GM19023 (cell line): Measurements from ENCODE around the gene ARIH1.
"Not testable (repeated sequence)": the region's sequence is repeated elsewhere in the genome, so short reads cannot be mapped to it uniquely, and the experiment has no call there.

Source experiments
- ATAC-seq: cut with Tn5 transposase; IDR thresholded peaks from one replicate; pipeline ENCODE4 v1.9.1; 2021; ENCODE audit warnings: mild to moderate bottlenecking, moderate library complexity; ENCODE audit not compliant: unreplicated experiment

Gene ARIH1

GRCh38 chr15:72473614-72474465 is at the start of gene ARIH1:
TSS of gene ARIH1 (plus strand) at chr15:72474330. CDS start at chr15:72474640, 310 bp downstream.
- ATAC-seq: peak; percentile 89

GRCh38 chr15:72426753-72427152 is 47.4 kb upstream of the ARIH1 start:
- no peak for ATAC-seq

GRCh38 chr15:72437650-72438316 is 36.3 kb upstream of the ARIH1 start:
- no peak for ATAC-seq

GRCh38 chr15:72442848-72443247 is 31.3 kb upstream of the ARIH1 start:
- not testable (repeated sequence) for ATAC-seq

GRCh38 chr15:72445426-72445825 is 28.7 kb upstream of the ARIH1 start:
- ATAC-seq: no peak

GRCh38 chr15:72450805-72451204 is 23.3 kb upstream of the ARIH1 start:
- no peak for ATAC-seq

GRCh38 chr15:72451224-72451623 is 22.9 kb upstream of the ARIH1 start:
- ATAC-seq: no peak

GRCh38 chr15:72456684-72457083 is 17.4 kb upstream of the ARIH1 start:
- no peak for ATAC-seq

- ATAC-seq: no peak
These were observed 13.7 kb upstream of the ARIH1 start for GRCh38 chr15:72460402-72460801.

GRCh38 chr15:72463702-72464101 is 10.4 kb upstream of the ARIH1 start:
- ATAC-seq: no peak

- ATAC-seq: no peak
These were observed 9.9 kb upstream of the ARIH1 start for GRCh38 chr15:72464251-72464650.

- no peak for ATAC-seq
These were observed 6.0 kb upstream of the ARIH1 start for GRCh38 chr15:72468103-72468502.

GRCh38 chr15:72472992-72473610 is 1.0 kb upstream of the ARIH1 start:
- no peak for ATAC-seq

GRCh38 chr15:72474466-72474911 is 359 bp downstream of the ARIH1 start:
- peak; percentile 18 for ATAC-seq

GRCh38 chr15:72474912-72475628 is 940 bp downstream of the ARIH1 start:
- ATAC-seq: peak; percentile 35

GRCh38 chr15:72475674-72476073 is 1.5 kb downstream of the ARIH1 start:
- ATAC-seq: no peak

- ATAC-seq: not testable (repeated sequence)
These were observed 2.2 kb downstream of the ARIH1 start for GRCh38 chr15:72476330-72476729.

- no peak for ATAC-seq
These were observed 7.0 kb downstream of the ARIH1 start for GRCh38 chr15:72481015-72481659.

- ATAC-seq: no peak
These were observed 8.1 kb downstream of the ARIH1 start for GRCh38 chr15:72482275-72482674.

GRCh38 chr15:72483279-72483678 is 9.1 kb downstream of the ARIH1 start:
- no peak for ATAC-seq
